SK-N-SH (cell line): ENCODE results near the gene ERVW-1. TPM values are rescaled to one million over a fixed set of nuclear protein-coding genes. Genes with fewer than 3 reads are reported as not detected.

Experiments used
- CTCF ChIA-PET: fragments of 300-600, 350-600 bp; formaldehyde crosslinking; extraction: SDS; loops from one replicate; lab custom pipeline; 2021; lab: Yijun Ruan, JAX
- POLR2A ChIA-PET: fragments of 350-600 bp; sonication (Branson Sonifier 250); formaldehyde crosslinking; extraction: SDS; loops from one replicate; lab custom pipeline; 2020; ENCODE audit warnings: antibody characterized with exemption, inconsistent platforms; lab: Yijun Ruan, JAX
- DNase-seq: peaks from one replicate; pipeline ENCODE4 v3.0.0; 2012
- H2AFZ ChIP-seq: fragments of 200-600 bp; sonication (generic); 2 replicates; pipeline ENCODE4 v1.8.1; 2016; ENCODE audit warnings: antibody characterized with exemption, mild to moderate bottlenecking, low read depth
- H3F3A ChIP-seq: fragments of 200-600 bp; sonication (generic); replicated peaks from 2 replicates; pipeline ENCODE3; 2016; ENCODE audit warnings: antibody characterized with exemption, mild to moderate bottlenecking; ENCODE audit not compliant: insufficient read depth
- H3K27ac ChIP-seq, 2 experiments: fragments of 200-500 bp in 1 of 2; fragments of 200-600 bp in 1 of 2; sonication (Bioruptor generic) in 1 of 2; sonication (generic), shearing (Covaris generic) in 1 of 2; 2 replicates each; pipeline versions ENCODE4 v1.5.1 to v1.6.1; 2014 to 2016; ENCODE audit warnings: low read depth in 2 of 2, inconsistent platforms in 1 of 2, low read length in 1 of 2, mild to moderate bottlenecking in 1 of 2, mixed read lengths in 1 of 2
- H3K27me3 ChIP-seq: fragments of 200-600 bp; sonication (generic), shearing (Covaris generic); 2 replicates; pipeline ENCODE4 v1.6.1; 2016; ENCODE audit warnings: mixed run types; ENCODE audit not compliant: insufficient read depth
- H3K36me3 ChIP-seq, 2 experiments: fragments of 200-500 bp in 1 of 2; fragments of 200-600 bp in 1 of 2; sonication (Bioruptor generic) in 1 of 2; sonication (generic) in 1 of 2; replicated peaks in 1 of 2; 2 replicates each; pipeline versions ENCODE3 to v1.5.1; 2014 to 2016; ENCODE audit warnings: low read length in 1 of 2, mild to moderate bottlenecking in 1 of 2; ENCODE audit not compliant: insufficient read depth in 2 of 2, control insufficient read depth in 1 of 2
- H3K4me1 ChIP-seq, 2 experiments: fragments of 200-500 bp in 1 of 2; fragments of 200-600 bp in 1 of 2; sonication (Bioruptor generic) in 1 of 2; sonication (generic), shearing (Covaris generic) in 1 of 2; 2 replicates each; pipeline versions ENCODE4 v1.5.1 to v1.6.1; 2014 to 2016; ENCODE audit warnings: low read depth in 1 of 2, low read length in 1 of 2, mixed run types in 1 of 2; ENCODE audit not compliant: insufficient read depth in 2 of 2, control insufficient read depth in 1 of 2
- H3K4me2 ChIP-seq: fragments of 200-600 bp; sonication (generic), shearing (Covaris generic); 2 replicates; pipeline ENCODE4 v1.6.1; 2017; ENCODE audit warnings: mixed run types
- H3K4me3 ChIP-seq, 2 experiments: fragments of 200-500 bp in 1 of 2; fragments of 200-600 bp in 1 of 2; sonication (Bioruptor generic) in 1 of 2; sonication (generic), shearing (Covaris generic) in 1 of 2; 2 replicates each; pipeline versions ENCODE4 v1.5.1 to v1.8.1; 2014 to 2016; ENCODE audit warnings: low read depth in 2 of 2, inconsistent platforms in 1 of 2, low read length in 1 of 2, mild to moderate bottlenecking in 1 of 2, mixed read lengths in 1 of 2, moderate library complexity in 1 of 2
- H3K79me2 ChIP-seq: fragments of 200-600 bp; sonication (generic); 2 replicates; pipeline ENCODE4 v1.8.1; 2017; ENCODE audit warnings: mild to moderate bottlenecking; ENCODE audit not compliant: insufficient read depth
- H3K9ac ChIP-seq: fragments of 200-600 bp; sonication (generic); 2 replicates; pipeline ENCODE4 v1.6.1; 2017; ENCODE audit warnings: mixed run types
- H3K9me2 ChIP-seq: fragments of 200-600 bp; sonication (generic); 2 replicates; pipeline ENCODE4 v1.6.1; 2017; ENCODE audit warnings: mixed run types
- H3K9me3 ChIP-seq: fragments of 200-600 bp; sonication (generic); 2 replicates; pipeline ENCODE4 v1.6.1; 2017; ENCODE audit warnings: mixed run types, mild to moderate bottlenecking, moderate library complexity
- H4K20me1 ChIP-seq: fragments of 200-600 bp; sonication (generic); 2 replicates; pipeline ENCODE4 v1.6.1; 2017; ENCODE audit warnings: mild to moderate bottlenecking, mixed run types; ENCODE audit not compliant: insufficient read depth
- CHD2 ChIP-seq: fragments of 150-350 bp; IDR thresholded peaks from 2 replicates; pipeline ENCODE4 v1.6.1; 2018; ENCODE audit warnings: low read length; ENCODE audit not compliant: partially characterized antibody
- ELF1 ChIP-seq: IDR thresholded peaks from 2 replicates; pipeline ENCODE4 v1.4.0; 2012
- EP300 ChIP-seq, 2 experiments: IDR thresholded peaks; 2 replicates each; pipeline versions ENCODE4 v1.4.0 to v1.6.1; 2012; ENCODE audit warnings: borderline replicate concordance in 1 of 2, low read depth in 1 of 2, low read length in 1 of 2
- EZH2phosphoT487 ChIP-seq: fragments of 200-600 bp; sonication (generic); IDR thresholded peaks from 2 replicates; pipeline ENCODE4 v1.6.1; 2017; ENCODE audit warnings: low read depth, mixed run types, mild to moderate bottlenecking, antibody characterized with exemption, moderate library complexity, borderline replicate concordance
- FOSL2 ChIP-seq: IDR thresholded peaks from 2 replicates; pipeline ENCODE4 v1.4.0; 2012; ENCODE audit warnings: low read depth, mild to moderate bottlenecking, moderate library complexity, borderline replicate concordance
- GABPA ChIP-seq: IDR thresholded peaks from 2 replicates; pipeline ENCODE4 v1.4.0; 2012; ENCODE audit warnings: low read depth, mild to moderate bottlenecking
- GATA2 ChIP-seq: sonication (generic); formaldehyde crosslinking; IDR thresholded peaks from 2 replicates; pipeline ENCODE4 v1.5.0; 2020; ENCODE audit warnings: mild to moderate bottlenecking, missing genetic modification reagents
- MAX ChIP-seq: IDR thresholded peaks from 2 replicates; pipeline ENCODE4 v1.4.0; 2012; ENCODE audit warnings: low read depth
- MXI1 ChIP-seq: IDR thresholded peaks from 2 replicates; pipeline ENCODE4 v1.6.1; 2012; ENCODE audit warnings: mild to moderate bottlenecking, low read depth, low read length, improper control_type of control experiment
- NFIC ChIP-seq: IDR thresholded peaks from 2 replicates; pipeline ENCODE4 v1.4.0; 2012; ENCODE audit warnings: borderline replicate concordance
- POLR2AphosphoS5 ChIP-seq: IDR thresholded peaks from 2 replicates; pipeline ENCODE4 v1.6.1; 2012; ENCODE audit warnings: low read depth, low read length
- RCOR1 ChIP-seq: fragments of 150-350 bp; IDR thresholded peaks from 2 replicates; pipeline ENCODE4 v1.6.1; 2017; ENCODE audit warnings: antibody characterized with exemption, low read length
- RXRA ChIP-seq: IDR thresholded peaks from 2 replicates; pipeline ENCODE4 v1.4.0; 2012; ENCODE audit warnings: low read depth, mild to moderate bottlenecking, borderline replicate concordance
- SIN3A ChIP-seq: IDR thresholded peaks from 2 replicates; pipeline ENCODE4 v1.6.1; 2012; ENCODE audit warnings: low read depth, mild to moderate bottlenecking, low read length, moderate library complexity, borderline replicate concordance
- SMC3 ChIP-seq: IDR thresholded peaks from 2 replicates; pipeline ENCODE4 v1.6.1; 2012; ENCODE audit warnings: low read depth, low read length, improper control_type of control experiment
- TAF1 ChIP-seq: IDR thresholded peaks from 2 replicates; pipeline ENCODE4 v1.6.1; 2012; ENCODE audit warnings: low read depth, mild to moderate bottlenecking, low read length, moderate library complexity, borderline replicate concordance
- TCF12 ChIP-seq: IDR thresholded peaks from 2 replicates; pipeline ENCODE4 v1.4.0; 2012
- USF1 ChIP-seq: IDR thresholded peaks from 2 replicates; pipeline ENCODE4 v1.4.0; 2012; ENCODE audit warnings: low read depth, borderline replicate concordance
- USF2 ChIP-seq: fragments of 150-350 bp; IDR thresholded peaks from 2 replicates; pipeline ENCODE4 v1.6.1; 2017; ENCODE audit warnings: antibody characterized with exemption, low read length, low read depth, borderline replicate concordance
- YY1 ChIP-seq: IDR thresholded peaks from 2 replicates; pipeline ENCODE4 v1.4.0; 2012; ENCODE audit warnings: low read depth, mild to moderate bottlenecking
- WGBS: methylation state at CpG from one replicate; pipeline ENCODE4 v1.1.6; 2017; ENCODE audit warnings: low lambda C conversion rate; 5-methylcytosine and 5-hydroxymethylcytosine counted together
- polyA plus RNA-seq, 3 experiments: library from polyadenylated mRNA; depleted of rRNA; stranded (reverse); fragments of >200 nt; gene quantifications; 2 replicates each; pipeline ENCODE4 v1.2.3, GENCODE V29; 2012

ERVW-1 gene
- polyA plus RNA-seq, 1 of the 3 experiments (the other 2 are of a cell fraction): not detected

- Histone ChIP-seq H3K4me1 (peaks cover 8 to 13% of the 10 kb centered on the region in 2 experiments; a peak in 2 of 4 replicates), H3K9me3 (no peaks in the 10 kb centered on the region), H3K36me3 (peaks cover 38% of the 10 kb centered on the region in 2 experiments), H3K79me2 (peaks cover 50% of the 10 kb centered on the region), H3K4me2 (peak within 1 kb of the TSS; percentile 80), H3K27ac (peak within 1 kb of the TSS; percentile 77 to 97), H3K9ac (peak within 1 kb of the TSS; percentile 91), H4K20me1 (no peaks in the 10 kb centered on the region), H3F3A (peaks cover 5% of the 10 kb centered on the region), H3K9me2 (no peaks in the 10 kb centered on the region), H3K27me3 (no peaks in the 10 kb centered on the region), H2AFZ (peak within 1 kb of the TSS; percentile 92), H3K4me3 (peak within 1 kb of the TSS; percentile 70 to 99)
- TF ChIP-seq SMC3: peak; percentile 85; the same call in 1 of the 2 replicates
- TF ChIP-seq EP300 (IDR thresholded peaks at IDR 0.05; ENCODE audit: borderline replicate concordance in 1 of 2, low read depth in 1 of 2, low read length in 1 of 2): peak in 1 of 2 experiments; percentile 56; a peak in 2 of 4 replicates
- TF ChIP-seq YY1: peak; percentile 81
- TF ChIP-seq GATA2 (CRISPR knock-in tag): peak; percentile 13; the same call in 1 of the 2 replicates
- TF ChIP-seq MAX: peak; percentile 88
- no peak for TF ChIP-seq EZH2phosphoT487
- peak; percentile 78; the same call in 1 of the 2 replicates for TF ChIP-seq RCOR1
- TF ChIP-seq USF2: peak; percentile 63; the same call in 1 of the 2 replicates
- peak; percentile 95 for TF ChIP-seq POLR2AphosphoS5
- TF ChIP-seq CHD2: peak; percentile 85
- TF ChIP-seq TCF12: peak; percentile 38; the same call in 1 of the 2 replicates
- TF ChIP-seq ELF1: peak; percentile 95
- TF ChIP-seq GABPA: peak; percentile 93
- TF ChIP-seq RXRA: no peak
- TF ChIP-seq FOSL2: no peak; the same call in 1 of the 2 replicates
- TF ChIP-seq NFIC: no peak
- TF ChIP-seq MXI1: peak; percentile 50
- peak; percentile 87 for TF ChIP-seq TAF1
- peak; percentile 89 for TF ChIP-seq USF1
- TF ChIP-seq SIN3A: peak; percentile 75; the same call in 1 of the 2 replicates
- 0% methylated on average over 26 of the region's 87 CpGs for WGBS
- POLR2A ChIA-PET: interaction anchor here (0.7 to 3.0 kb wide), 10 partner anchors 14 to 567 kb away, joined by 3 to 29 read pairs (median 3); partner anchors contain the start of genes ANKIB1, CYP51A1, KRIT1 and MTERF1
- DNase-seq: peak; percentile 99
- CTCF ChIA-PET: interaction anchor here (0.6 to 5.9 kb wide), 87 partner anchors 10 to 634 kb away, joined by 3 to 108 read pairs (median 4); partner anchors contain the start of genes AKAP9, ANKIB1, CYP51A1 and ERVW-1
Observed at GRCh38 chr7:92447345-92448204, 30.2 kb downstream of the ERVW-1 start, which contains the start of gene GATAD1. TSS of gene GATAD1 (plus strand) at chr7:92447482. CDS start at chr7:92447730, 248 bp downstream.
